HS-5 (cell line): ENCODE measurements around the gene LY6G5C.
"Not testable (repeated sequence)": the region's sequence is repeated elsewhere in the genome, so short reads cannot be mapped to it uniquely, and the experiment has no call there.

Source experiments
- DNase-seq: peaks from one replicate; pipeline ENCODE4 v3.0.0-alpha.2; 2012; ENCODE audit warnings: low read depth

The LY6G5C gene

DNA sequence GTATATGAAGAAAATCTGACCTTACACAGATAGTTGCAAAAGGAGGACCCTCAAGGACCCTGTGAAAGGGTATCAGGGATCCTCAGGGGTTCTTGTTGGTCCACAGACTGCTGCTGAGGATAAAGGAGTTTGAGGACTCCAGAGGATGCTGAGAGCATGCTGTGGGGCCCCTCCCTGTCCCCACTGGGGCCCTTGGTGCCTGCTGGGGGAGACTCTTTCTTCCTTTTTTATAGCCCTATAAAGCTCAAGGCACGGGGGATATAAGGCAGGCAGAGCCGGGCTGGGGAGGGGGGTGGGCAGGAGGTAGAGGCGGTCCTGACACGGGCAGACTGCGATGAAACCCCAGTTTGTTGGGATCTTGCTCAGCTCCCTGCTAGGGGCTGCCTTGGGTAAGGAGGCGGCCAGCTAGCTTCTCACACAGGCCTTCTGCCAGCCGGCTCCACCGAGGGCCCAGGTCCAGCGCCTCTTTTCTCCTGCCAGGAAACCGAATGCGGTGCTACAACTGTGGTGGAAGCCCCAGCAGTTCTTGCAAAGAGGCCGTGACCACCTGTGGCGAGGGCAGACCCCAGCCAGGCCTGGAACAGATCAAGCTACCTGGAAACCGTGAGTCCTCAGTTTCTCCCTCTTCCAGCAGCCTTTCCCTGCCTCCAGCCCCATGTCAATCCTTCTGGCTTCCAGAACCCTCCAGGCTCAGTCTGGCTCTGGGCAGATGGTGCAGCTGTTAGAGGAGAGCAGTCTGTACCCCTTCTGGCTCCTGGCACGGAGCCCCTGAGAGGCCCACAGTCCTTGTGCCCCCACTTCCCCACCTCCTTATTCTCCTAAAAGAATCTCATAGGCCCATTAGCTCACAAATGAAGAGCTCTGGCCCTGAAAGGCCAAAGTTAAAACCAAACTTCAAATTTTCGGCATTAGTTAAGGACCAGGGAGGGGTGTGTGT, 34.4 kb upstream of the LY6G5C start, which contains the start of gene LY6G6D:
TSS of gene LY6G6D (plus strand) at position 327 of the 937 bp plus-strand sequence. CDS start at position 335, 8 bp downstream.
- no peak for DNase-seq

DNA sequence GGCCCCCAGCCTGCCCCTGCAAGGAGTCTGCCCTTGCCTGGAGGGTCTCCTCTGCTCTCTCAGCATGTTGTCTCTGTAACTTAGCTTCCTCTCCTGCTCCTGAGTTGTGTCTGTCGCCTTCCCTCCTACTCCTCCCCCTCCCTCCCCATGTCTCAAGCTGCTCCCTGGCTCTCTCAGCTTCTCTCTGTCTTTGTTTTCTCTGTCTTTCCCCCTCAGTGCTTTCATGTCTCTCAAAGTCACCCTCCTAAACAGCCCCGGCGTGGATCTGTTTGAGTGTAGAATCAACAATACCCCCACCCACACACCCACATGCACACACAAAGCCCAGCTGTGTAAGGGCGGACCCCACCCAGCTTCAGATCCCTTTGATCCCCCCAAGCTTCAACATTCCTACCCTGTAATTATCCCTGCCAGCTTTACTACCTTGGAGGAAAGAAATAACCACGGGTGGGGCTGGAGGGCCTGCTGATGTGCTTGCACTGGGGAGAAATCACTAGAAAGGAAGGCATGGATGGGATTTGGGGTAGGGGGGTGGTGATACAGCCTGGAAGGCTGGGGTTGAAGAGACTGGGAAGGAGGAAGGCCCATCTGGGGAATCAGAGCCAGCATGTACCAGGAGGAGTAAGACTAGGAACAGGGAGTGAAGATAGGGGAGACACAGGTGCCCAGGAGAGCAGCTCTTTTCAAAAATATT, 33.3 kb upstream of the LY6G5C start:
- no peak for DNase-seq

DNA sequence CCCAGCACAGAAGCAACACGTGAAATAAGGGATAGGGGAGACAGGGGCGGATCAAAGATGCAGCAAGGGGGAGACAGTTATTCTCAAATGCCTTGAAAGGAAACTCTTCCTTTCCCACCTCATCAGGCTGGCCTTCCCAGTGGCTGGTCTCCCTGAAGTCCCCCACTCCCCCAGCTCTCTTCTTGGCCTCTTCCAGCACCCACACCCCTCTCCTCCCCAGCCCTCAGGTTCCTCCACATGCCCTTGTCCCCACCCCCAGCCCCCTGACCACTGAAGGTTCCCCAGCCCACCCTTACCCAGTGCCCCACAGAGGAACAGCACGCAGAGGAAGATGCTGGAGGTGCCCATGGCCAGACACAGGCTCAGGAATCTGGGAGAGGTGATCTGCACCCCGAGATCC, 32.6 kb upstream of the LY6G5C start:
- no peak for DNase-seq

DNA sequence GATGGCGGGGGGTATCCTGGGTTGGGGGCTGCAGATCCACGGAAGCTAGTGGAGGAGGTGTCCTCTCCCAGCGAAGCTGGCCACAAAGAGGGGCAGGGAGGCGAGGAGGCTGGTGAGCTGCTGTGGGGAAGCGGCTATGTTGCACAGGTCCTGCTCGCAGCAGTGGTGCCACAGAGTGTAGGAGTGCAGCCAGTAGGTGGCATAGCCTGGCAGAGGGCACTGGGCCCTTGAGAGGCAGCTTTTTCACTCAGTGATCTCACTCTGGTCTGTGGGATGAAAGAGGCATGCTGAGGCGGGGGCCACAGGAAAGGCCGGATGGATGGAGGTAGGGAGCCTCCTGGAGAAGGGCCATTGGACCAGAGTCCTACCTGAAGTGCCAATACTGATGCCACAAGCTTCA, 31.4 kb upstream of the LY6G5C start:
- no peak for DNase-seq

DNA sequence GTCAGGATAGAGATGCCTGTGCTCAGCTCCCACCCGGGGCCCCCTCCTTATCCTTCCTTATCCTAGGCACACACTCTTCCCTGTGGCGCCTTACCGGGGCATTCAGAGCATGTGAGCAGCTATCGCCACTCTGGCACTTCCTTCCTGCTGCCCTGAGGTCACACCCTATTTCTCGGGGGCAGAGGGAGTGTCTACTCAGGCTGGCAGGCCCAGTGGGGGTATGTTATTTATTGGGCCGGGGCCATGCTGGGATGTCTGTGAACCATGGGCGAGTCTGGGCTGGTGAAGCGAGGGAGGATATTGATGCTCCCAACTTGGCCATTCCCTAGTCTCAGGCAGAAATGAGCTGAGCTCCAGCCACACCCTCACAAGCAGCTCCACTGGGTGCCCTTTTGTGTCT, 30.4 kb upstream of the LY6G5C start:
- DNase-seq, result no peak

DNA sequence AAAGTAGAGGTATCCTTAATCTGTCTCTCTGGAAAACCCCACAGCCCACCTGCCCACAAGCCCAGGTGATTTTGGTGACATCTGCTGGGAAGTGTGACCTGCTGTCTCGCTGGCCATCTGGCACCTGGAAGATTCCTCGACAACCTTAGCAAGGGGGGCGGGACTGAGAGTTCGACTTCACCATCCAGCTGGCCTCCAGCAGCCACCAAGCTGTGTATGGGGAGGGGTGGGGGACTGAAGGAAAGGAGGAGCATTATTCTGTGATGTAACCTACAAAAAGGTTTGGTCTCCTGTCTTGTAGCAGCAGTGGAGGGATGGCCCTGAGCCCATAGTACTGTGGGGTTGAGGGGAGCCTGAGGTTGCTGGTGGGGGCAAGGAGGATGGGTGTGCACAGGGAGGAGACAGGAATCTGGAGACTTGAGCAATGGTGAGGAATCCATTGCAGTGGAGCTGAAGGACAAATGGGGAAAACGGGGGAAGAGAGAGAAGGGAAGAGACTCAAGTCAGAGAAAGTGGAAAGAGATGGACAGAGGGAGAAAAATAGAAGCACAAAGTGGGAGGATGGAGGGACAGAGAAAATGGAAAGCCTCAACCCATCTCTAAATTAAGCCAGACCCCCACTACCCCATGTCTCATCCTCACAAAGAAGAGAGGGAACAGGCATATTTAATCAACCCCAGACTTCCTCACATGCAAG, 29.8 kb upstream of the LY6G5C start:
- DNase-seq, result no peak

DNA sequence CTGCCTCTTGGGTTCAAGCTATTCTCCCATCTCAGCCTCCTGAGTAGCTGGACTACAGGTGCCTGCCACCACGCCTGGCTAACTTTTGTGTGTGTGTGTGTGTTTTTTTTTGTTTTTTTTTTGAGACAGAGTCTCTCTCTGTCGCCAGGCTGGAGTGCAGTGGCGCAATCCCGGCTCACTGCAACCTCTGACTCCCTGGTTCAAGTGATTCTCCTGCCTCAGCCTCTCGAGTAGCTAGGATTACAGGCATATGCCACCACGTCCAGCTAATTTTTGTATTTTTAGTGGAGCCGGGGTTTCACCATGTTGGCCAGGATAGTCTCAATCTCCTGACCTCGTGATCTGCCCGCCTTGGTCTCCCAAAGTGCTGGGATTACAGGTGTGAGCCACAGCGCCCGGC, 28.3 kb upstream of the LY6G5C start:
- DNase-seq, result not testable (repeated sequence)

DNA sequence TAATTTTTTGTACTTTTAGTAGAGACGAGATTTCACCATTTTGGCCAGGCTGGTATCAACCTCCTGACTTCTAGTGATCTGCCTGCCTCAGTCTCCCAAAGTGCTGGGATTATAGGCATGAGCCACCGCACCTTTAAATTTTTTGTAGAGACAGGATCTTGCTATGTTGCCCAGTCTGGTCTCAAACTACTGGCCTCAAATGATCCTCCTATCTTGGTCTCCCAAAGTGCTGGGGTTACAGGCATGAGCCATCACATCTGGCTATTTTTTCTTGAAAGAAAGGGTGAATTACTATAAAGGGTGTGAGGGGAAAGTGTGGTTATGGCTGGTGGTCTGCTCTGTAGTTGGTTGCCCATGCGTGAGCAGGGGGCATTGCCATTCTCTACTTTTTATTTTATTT, 27.4 kb upstream of the LY6G5C start:
- no peak for DNase-seq

DNA sequence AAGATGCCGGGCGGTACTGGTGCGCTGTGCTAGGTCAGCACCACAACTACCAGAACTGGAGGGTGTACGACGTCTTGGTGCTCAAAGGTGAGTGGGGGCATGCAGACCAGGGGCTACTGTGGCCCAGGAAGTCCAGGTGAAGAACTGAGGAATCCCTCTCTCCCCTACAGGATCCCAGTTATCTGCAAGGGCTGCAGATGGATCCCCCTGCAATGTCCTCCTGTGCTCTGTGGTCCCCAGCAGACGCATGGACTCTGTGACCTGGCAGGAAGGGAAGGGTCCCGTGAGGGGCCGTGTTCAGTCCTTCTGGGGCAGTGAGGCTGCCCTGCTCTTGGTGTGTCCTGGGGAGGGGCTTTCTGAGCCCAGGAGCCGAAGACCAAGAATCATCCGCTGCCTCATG, 26.8 kb upstream of the LY6G5C start:
- no peak for DNase-seq

DNA sequence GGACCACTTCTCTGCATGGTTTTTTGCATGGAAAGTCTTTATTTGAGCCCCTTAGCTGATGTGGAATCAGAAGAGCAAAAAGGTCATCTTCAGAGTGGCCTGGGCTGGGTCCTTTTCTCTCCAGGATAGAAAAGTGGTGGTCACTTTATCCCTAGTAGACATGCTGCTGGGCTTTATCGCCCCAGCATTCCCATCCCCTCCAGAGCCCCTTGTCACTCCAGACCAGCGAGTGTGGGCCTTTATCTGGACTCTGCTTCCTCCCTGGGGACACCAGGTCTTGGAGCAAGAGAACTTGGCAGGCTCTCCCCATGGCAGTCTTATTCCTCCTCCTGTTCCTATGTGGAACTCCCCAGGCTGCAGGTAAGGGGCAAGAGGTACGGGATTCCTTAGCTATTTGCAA, 25.7 kb upstream of the LY6G5C start, which contains the start of gene LY6G6F:
TSS of gene LY6G6F (plus strand) at position 268 of the 400 bp plus-strand sequence. CDS start at position 309, 41 bp downstream.
- DNase-seq, result no peak

DNA sequence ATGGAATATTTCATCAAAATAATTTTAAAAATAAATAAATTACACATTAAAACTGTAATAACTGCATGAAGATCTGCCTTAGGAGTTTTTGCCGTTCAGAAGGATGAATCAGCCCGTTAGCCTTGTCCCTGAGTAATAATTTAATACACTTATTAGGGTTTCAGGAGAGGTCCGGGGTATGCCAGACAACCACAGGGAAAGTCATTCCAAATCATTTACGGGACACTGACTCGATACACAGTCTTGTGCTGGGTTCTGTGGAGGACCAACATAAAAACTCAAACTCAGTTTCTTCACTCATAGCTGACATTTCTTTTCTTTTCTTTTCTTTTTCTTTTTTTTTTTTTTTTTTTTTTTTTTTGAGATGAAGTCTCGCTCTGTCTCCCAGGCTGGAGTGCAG, 25.1 kb upstream of the LY6G5C start:
- no peak for DNase-seq

DNA sequence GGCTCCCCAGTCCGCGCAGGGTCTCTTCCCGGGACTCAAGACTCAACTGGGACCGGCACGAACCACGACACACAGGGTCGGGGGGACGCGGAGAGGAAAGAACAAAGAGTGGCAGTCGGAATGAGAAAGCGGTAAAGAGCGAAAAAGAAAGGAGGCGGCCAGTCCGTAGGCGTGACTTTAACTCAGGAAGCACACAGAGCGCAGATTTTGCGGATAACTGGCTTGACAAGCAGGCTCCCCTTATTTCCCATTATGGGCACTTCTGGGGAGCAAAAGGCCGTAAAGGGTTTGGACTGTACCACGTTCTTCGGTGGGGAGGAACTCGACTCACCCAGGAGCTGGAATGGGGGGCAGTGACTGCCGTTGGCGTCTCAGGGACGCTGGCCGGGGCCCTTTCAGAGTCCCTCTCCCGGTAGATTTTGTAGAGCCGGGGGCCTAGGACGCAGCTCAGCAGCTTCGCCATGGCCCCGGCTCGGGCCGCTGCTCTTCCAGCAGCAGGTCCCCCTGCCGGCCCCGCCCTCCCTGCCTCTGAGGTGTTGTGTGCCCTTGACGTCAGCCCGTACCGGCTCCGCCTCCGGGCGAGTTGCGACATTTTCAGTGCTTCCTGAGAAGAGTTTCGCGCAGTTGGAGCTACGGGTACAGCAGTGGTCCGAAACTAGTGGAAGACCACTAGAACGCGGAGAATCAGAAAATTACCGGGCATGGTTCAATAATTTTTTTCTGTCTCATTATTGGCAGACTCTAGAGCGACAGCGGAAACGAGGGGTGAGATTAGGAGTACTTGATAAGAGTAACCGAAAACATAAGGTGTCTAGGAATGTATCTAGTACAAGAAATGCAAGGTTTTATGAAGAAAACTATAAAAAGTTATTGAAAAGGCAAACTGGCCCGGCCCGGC, 22.2 kb upstream of the LY6G5C start, which contains the start of gene ABHD16A:
TSS of gene ABHD16A (minus strand) at position 506 of the 898 bp plus-strand sequence. CDS start at position 463, 43 bp downstream.
- peak; percentile 94 for DNase-seq

DNA sequence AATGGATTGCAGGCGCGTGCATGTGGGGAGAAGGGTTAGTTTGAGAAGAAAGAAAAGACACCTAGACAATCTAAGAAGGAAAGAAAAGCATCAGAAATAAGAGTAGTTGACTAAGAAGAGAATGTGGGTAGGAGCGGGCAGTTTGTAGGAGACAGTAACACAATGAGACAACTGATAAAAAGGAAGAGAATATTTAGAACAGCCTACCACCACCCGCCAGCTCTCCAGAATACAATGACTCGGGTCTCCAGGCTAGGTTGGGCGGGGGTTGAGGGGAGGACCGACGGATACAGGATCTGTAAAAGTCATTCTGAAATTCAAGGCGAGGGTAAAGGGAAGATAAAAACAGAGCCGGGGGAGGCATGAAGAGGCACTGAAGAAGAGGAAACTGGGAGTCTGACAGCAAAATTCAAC, 21.5 kb upstream of the LY6G5C start:
- no peak for DNase-seq

DNA sequence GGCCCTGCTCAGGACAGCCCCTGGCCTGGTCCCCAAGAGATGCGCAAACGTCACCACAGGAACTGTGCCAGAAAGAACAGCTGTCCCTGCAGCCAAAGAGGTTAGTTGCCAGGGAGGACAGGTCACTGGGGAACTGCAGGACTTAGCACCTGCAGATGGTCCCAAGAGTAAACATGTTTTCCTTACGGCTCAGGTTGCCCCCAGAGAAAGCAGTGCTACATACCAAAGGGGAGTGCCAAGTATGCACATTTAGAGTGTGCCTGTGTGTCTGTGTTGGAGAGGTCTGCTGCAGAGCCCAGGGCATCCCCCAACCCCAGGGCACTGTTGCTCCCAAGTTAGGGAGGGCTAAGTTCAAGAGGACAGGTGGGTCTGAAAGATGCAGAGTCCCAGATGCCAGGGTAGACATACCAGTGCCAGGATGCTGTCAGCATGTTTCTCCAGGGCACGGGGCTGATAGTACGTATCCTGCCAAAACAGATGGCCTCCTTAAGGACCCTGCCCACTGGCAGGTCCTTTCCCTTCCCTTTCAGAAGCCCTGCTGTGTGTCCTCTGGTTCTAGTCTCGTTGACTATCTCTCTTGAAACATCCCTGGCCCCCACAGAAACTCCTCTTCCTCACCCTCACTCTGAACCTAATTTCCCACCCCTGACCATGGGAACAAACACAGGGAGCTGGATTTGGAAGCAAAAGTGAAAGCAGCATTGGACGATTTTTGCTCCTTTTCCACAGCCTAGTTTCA, 21.0 kb upstream of the LY6G5C start:
- DNase-seq, result no peak

DNA sequence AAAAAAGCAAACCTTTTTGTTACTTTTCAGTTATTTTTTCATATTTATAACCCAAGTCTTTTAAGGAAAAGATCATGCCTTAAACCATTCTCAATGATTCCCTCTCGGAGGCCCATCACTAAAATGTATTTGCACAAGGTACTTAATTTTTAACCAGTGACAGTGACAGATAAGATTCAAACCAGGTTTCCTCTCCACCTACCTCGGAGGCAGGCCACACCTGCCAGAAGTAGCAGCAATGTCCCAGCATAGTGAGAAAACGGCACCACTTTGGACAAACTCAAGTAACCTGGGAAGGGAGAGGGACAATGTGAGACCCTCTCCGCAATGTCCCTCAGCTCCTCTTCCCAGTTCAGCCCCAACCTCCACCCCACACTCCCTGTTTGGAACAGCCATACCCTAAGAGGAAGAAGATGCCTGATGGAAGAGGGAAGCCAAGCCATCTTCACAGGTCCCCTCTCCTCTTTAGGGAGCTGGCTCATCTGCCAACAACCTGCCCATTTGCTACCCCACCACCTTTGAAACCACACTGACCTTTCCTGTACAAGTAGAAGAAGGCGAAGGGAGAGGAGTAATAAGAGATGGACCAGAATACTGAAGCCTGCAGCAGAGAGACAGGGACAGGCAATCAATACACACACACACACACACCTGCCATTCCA, 20.0 kb upstream of the LY6G5C start:
- no peak for DNase-seq

DNA sequence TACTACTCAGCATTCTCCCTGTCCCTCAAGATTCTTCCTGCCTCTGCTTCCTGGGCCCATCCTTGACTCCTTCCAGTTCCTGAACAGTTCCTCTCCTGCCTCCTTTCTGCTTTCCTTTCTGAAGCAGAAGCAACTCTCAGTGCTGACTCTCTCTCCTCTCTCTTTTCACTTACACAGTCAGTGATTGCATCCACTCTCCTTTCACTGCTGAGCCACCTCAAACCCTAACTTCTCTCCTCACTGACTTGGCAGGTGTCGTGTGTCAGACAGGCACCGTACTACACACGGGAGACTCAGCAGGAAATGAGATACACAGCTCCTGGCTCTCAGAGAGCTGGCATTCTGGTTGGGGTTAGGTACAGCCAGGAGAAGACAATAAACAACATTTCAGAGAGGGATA, 16.7 kb upstream of the LY6G5C start:
- DNase-seq, result no peak

DNA sequence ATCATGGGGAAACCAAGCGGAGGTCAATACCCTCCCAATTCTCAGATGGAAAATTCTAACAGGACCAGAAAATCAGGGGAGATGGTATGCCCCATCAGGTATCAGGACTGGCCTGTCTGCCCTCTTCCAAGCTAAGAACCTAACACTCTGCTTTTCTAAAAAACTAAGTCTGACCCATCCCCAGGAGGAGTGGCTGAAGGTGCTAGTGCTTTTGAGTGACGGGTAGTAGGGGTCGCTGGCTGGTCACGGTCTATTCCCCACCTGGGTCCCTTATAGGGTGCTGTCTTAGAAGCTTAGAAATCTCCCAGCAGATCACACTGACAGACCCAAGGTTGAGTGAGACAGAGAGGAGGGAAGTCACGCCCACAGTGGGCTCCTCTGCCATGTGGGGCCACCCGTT, 12.7 kb upstream of the LY6G5C start:
- no peak for DNase-seq

DNA sequence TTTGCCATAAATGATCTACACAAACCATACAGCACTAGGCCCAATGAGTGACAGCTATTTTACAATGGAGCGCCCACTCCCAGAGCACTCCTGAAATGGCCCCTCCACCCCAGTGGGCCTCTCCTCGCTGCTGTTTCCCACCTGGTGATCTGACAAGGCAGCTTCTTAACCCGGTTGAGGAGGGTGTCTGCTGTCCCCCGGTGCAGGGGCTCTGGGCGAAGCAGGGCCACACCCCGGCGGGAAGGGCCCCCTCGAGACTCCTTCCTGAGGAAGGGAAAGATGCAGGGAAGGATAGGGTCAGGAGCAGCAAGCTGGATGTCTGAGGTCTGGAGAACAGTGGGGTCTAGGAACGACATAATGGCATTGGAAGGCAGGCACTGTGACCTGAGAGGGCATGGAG, 12.0 kb upstream of the LY6G5C start:
- DNase-seq, result no peak

DNA sequence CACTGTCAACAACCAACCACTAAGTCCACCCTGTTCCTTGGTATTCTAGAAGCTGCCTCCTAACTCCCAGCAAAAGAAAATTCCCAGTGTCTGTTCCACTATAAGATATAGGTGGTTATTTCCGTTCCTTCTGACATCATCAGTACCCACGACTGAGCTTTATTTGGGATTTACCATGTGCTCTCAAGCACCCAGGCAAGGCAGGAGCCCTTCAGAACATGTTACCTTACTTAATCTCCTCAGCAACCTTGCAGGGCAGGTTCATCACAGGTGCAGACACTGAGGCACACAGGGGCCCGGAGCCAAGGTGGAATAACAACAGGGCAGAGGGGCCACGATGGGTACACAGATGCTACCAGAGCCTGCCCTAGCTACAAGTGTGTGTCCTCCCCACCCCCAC, 11.5 kb upstream of the LY6G5C start:
- DNase-seq, result no peak

DNA sequence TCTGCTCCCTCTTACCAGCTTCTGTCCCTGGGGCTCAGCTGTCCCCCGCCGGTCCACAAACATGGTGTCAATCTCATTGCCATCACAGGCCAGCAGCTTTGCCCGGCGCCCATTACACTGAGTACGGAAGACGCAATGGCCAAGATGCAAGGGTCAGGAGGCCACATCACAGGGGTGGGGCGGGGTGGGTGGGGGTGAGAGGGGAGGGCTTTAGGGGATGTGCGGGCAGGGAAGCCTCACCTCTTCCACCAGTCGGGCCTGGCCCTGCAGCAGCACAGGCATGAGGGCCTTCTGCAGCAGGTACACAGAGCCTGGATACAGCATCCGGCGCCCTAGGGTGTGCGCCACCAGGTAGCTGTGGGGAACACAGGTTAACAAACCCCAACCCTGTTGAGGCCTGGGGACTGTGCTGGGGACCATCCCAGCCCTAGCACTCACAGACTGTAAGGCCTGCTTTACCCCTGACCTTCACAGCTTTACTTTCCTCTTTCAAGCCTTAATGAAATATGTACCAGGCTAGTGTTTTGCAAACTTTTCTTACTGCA, 10.8 kb upstream of the LY6G5C start:
- no peak for DNase-seq
